ENCODE measurements around the gene AP2A1.

DNA sequence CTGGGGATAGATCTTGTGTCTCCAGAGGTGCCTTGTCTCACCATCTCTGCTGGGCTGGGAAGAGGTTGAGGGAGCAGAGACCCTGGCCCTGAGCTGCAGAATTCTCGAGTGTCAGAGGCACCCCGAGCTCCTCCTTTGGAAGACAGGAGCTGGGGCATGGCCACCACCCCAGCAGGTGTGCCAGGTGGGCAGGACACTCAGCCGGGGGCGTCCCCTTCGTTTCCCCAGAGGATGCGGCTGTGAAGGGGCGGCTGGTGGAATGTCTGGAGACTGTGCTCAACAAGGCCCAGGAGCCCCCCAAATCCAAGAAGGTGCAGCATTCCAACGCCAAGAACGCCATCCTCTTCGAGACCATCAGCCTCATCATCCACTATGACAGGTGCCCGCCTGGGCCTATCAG is 31.8 kb downstream of the AP2A1 start:
- TF ChIP-seq EP300 (IDR thresholded peaks at IDR 0.05) (no peak), POLR2AphosphoS5 (IDR thresholded peaks at IDR 0.05) (no peak), POLR2A (IDR thresholded peaks at IDR 0.05) (no peak)
- TF ChIP-seq, protein P1, sequence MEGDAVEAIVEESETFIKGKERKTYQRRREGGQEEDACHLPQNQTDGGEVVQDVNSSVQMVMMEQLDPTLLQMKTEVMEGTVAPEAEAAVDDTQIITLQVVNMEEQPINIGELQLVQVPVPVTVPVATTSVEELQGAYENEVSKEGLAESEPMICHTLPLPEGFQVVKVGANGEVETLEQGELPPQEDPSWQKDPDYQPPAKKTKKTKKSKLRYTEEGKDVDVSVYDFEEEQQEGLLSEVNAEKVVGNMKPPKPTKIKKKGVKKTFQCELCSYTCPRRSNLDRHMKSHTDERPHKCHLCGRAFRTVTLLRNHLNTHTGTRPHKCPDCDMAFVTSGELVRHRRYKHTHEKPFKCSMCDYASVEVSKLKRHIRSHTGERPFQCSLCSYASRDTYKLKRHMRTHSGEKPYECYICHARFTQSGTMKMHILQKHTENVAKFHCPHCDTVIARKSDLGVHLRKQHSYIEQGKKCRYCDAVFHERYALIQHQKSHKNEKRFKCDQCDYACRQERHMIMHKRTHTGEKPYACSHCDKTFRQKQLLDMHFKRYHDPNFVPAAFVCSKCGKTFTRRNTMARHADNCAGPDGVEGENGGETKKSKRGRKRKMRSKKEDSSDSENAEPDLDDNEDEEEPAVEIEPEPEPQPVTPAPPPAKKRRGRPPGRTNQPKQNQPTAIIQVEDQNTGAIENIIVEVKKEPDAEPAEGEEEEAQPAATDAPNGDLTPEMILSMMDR (IDR thresholded peaks at IDR 0.05), result no peak

Measured in gastroesophageal sphincter (tissue), 3 donors.